ENCODE results near the gene ZBTB38. TPM values are rescaled to one million over a fixed set of nuclear protein-coding genes. Genes with fewer than 3 reads are reported as not detected.

The ZBTB38 gene
- total and polyA plus RNA-seq, 8 donors = 5.7 to 46.8 (median 30.9) TPM

- no peaks in the 10 kb centered on the region for H3K36me3 ChIP-seq
- TF ChIP-seq, protein P1, sequence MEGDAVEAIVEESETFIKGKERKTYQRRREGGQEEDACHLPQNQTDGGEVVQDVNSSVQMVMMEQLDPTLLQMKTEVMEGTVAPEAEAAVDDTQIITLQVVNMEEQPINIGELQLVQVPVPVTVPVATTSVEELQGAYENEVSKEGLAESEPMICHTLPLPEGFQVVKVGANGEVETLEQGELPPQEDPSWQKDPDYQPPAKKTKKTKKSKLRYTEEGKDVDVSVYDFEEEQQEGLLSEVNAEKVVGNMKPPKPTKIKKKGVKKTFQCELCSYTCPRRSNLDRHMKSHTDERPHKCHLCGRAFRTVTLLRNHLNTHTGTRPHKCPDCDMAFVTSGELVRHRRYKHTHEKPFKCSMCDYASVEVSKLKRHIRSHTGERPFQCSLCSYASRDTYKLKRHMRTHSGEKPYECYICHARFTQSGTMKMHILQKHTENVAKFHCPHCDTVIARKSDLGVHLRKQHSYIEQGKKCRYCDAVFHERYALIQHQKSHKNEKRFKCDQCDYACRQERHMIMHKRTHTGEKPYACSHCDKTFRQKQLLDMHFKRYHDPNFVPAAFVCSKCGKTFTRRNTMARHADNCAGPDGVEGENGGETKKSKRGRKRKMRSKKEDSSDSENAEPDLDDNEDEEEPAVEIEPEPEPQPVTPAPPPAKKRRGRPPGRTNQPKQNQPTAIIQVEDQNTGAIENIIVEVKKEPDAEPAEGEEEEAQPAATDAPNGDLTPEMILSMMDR (IDR thresholded peaks at IDR 0.05) = no peak
- no peak overlapping the region for H3K27ac ChIP-seq
- H3K9me3 ChIP-seq = no peaks in the 10 kb centered on the region
- no peaks in the 10 kb centered on the region for H3K27me3 ChIP-seq
- 93 to 100% methylated on average over 3 of the region's 3 CpGs for WGBS, 2 donors
- intact Hi-C loops (cut with DNase I) = no loop called here
- FAIRE-seq (no peak), DNase-seq (no peak), ATAC-seq (no peak)
- H3K4me3 ChIP-seq = no peak overlapping the region
- peaks cover 14 to 17% (median 16%) of the 10 kb centered on the region in 3 donors for H3K4me1 ChIP-seq
These were observed 38.1 kb upstream of the ZBTB38 start for GRCh38 chr3:141330235-141330634.

- Histone ChIP-seq H3K27ac (peak overlapping the region in 1 of 4 donors; percentile 36), H3K27me3 (no peaks in the 10 kb centered on the region), H3K4me1 (peaks cover 9 to 11% (median 10%) of the 10 kb centered on the region in 3 donors), H3K4me3 (no peak overlapping the region), H3K36me3 (no peaks in the 10 kb centered on the region), H3K9me3 (no peaks in the 10 kb centered on the region)
- FAIRE-seq (no peak), DNase-seq (no peak), ATAC-seq (no peak)
- TF ChIP-seq, protein P1 (IDR thresholded peaks at IDR 0.05) = no peak
- intact Hi-C loops (cut with DNase I) = no loop called here
- WGBS, 2 donors = 93 to 96% methylated on average over 3 of the region's 3 CpGs
These were observed 37.5 kb upstream of the ZBTB38 start for GRCh38 chr3:141330718-141331376.

GRCh38 chr3:141331377-141332318 is 36.7 kb upstream of the ZBTB38 start:
- FAIRE-seq = no peak
- peak overlapping the region in 2 of 4 donors; percentile 17 to 36 for H3K27ac ChIP-seq

GRCh38 chr3:141332416-141332815 is 35.9 kb upstream of the ZBTB38 start:
- WGBS, 2 donors = 71 to 74% methylated on average over 5 of the region's 5 CpGs
- TF ChIP-seq, protein P1 (IDR thresholded peaks at IDR 0.05) = no peak
- Histone ChIP-seq H3K9me3 (no peaks in the 10 kb centered on the region), H3K4me3 (no peak overlapping the region), H3K4me1 (peaks cover 0 to 2% (median 0%) of the 10 kb centered on the region in 3 donors), H3K27ac (peak overlapping the region in 2 of 4 donors; percentile 11 to 17), H3K27me3 (no peaks in the 10 kb centered on the region), H3K36me3 (no peaks in the 10 kb centered on the region)
- intact Hi-C loops (cut with DNase I) = no loop called here
- DNase-seq = no peak
- no peak for FAIRE-seq
- ATAC-seq = no peak

More at GRCh38 chr3:141331377-141332318, 36.7 kb upstream of the ZBTB38 start:
- intact Hi-C loops (cut with DNase I) = no loop called here
- DNase-seq = peak in 2 of 6 donors; percentile 19 to 26
- 80 to 83% methylated on average over 9 of the region's 9 CpGs for WGBS, 2 donors
- Histone ChIP-seq H3K4me3 (no peak overlapping the region), H3K27me3 (no peaks in the 10 kb centered on the region), H3K9me3 (no peaks in the 10 kb centered on the region), H3K36me3 (no peaks in the 10 kb centered on the region), H3K4me1 (peaks cover under 1 to 4% (median 3%) of the 10 kb centered on the region in 3 donors)
- TF ChIP-seq, protein P1 (IDR thresholded peaks at IDR 0.05) = no peak
- peak in 3 of 4 donors; percentile 24 to 79 (median 73) for ATAC-seq
